Kidney (tissue), 14 donors: ENCODE measurements around the gene UHMK1. TPM values are rescaled to one million over a fixed set of nuclear protein-coding genes. Genes with fewer than 3 reads are reported as not detected.
"Not testable (repeated sequence)": the region's sequence is repeated elsewhere in the genome, so short reads cannot be mapped to it uniquely, and the experiment has no call there.

Experiments used
- DNase-seq, 5 donors: peaks; one replicate each; pipeline ENCODE4 v3.0.0-alpha.2; 2013 to 2020
- FAIRE-seq: peaks from 2 replicates; lab custom pipeline; 2012; peaks lifted over from hg19 to GRCh38; lab: Jason Lieb, UNC
- H3K27ac ChIP-seq, 2 donors: one replicate each; pipeline ENCODE4 v1.7.0; 2013; ENCODE audit warnings: low read depth in 2 of 2, low read length in 2 of 2, inconsistent platforms in 1 of 2
- H3K27me3 ChIP-seq: one replicate; pipeline ENCODE4 v1.7.1; 2013; ENCODE audit warnings: low read length, inconsistent platforms; ENCODE audit not compliant: control insufficient read depth, insufficient read depth
- H3K36me3 ChIP-seq, 3 donors: one replicate each; pipeline versions ENCODE4 v1.7.0 to v1.7.1; 2013; ENCODE audit warnings: low read length in 3 of 3, control low read depth in 1 of 3, inconsistent platforms in 1 of 3; ENCODE audit not compliant: insufficient read depth in 3 of 3, control insufficient read depth in 2 of 3
- H3K4me1 ChIP-seq, 3 donors: one replicate each; pipeline versions ENCODE4 v1.7.0 to v1.7.1; 2013; ENCODE audit warnings: low read length in 3 of 3, inconsistent platforms in 1 of 3, low read depth in 1 of 3; ENCODE audit not compliant: control insufficient read depth in 2 of 3, insufficient read depth in 2 of 3
- H3K4me3 ChIP-seq, 3 donors: one replicate each; pipeline versions ENCODE4 v1.7.0 to v1.8.1; 2013; ENCODE audit warnings: low read length in 3 of 3, control low read depth in 1 of 3, inconsistent platforms in 1 of 3
- H3K9ac ChIP-seq, 3 donors: one replicate each; pipeline versions ENCODE4 v1.7.0 to v1.7.1; 2013; ENCODE audit warnings: low read length in 3 of 3, control low read depth in 1 of 3, inconsistent platforms in 1 of 3
- H3K9me3 ChIP-seq, 3 donors: one replicate each; pipeline versions ENCODE4 v1.7.0 to v1.7.1; 2013; ENCODE audit warnings: low read length in 3 of 3, control low read depth in 1 of 3, inconsistent platforms in 1 of 3; ENCODE audit not compliant: control insufficient read depth in 2 of 3, insufficient read depth in 1 of 3
- intact Hi-C: fragments of 100-400 bp; cut with DNase I; formaldehyde crosslinking; loops from one replicate; pipeline ENCODE4 v1.11.1; 2022
- polyA plus RNA-seq: library from polyadenylated mRNA; stranded (reverse); fragments of 350-450 nt; fragmentation: Illumina TruSeq; extraction: RNeasy Lipid Tissue Mini Kit (QIAGEN cat#74804); gene quantifications from one replicate; pipeline ENCODE4 v1.2.3, GENCODE V29; 2014; ENCODE audit warnings: low read depth, low replicate concordance; ENCODE audit not compliant: insufficient read depth
- total RNA-seq: library from RNA; stranded (reverse); fragmentation: NEBNext Ultra II Directional; extraction: Animal tissue kit (Norgen Biotek cat#: 25700); gene quantifications from one replicate; pipeline ENCODE4 v1.2.1, GENCODE V29; 2021
- TF ChIP-seq, protein P1 (sequence below): IDR thresholded peaks from 3 replicates; pipeline ENCODE4 v1.5.1; 2012; ENCODE audit warnings: mild to moderate bottlenecking, moderate library complexity, borderline replicate concordance; ENCODE audit not compliant: insufficient read depth; ENCODE audit errors: extremely low read depth
- donor health status: control.
- donor health status: control.
- donor health status: control.
- donor health status: control.
- donor health status: control.
- donor health status: DM: yes; HTN: yes; CAD: no.
- donor health status: Normal renal cell carcinoma (clear cell type).

The UHMK1 gene
- total and polyA plus RNA-seq, 2 donors from 2014 or later = 15.7 to 49.4 TPM

DNA sequence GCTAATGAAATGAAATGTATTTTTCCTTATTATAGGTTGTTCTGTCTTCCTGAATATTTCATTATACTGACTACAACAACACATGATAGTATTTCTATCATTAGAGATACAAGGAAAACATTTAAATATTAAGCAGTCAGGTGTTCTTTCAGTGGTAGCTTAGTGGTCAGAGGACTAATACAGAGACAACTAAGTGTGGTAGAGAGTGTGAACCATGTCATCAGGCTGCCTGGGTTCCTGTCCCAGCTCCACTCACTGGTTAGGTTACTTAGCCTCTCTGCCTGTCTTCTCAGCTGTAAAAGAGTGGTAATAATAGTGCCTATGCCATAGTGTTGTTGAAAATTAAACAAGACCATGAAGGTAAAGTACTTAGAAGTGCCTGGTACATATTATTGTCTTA is 67.8 kb downstream of the UHMK1 start:
- Histone ChIP-seq H3K36me3 (peaks cover 0 to 5% (median 0%) of the 10 kb centered on the region in 3 donors), H3K4me3 (no peak overlapping the region), H3K9ac (no peak overlapping the region), H3K4me1 (peaks cover 0 to 6% (median 3%) of the 10 kb centered on the region in 3 donors), H3K9me3 (no peaks in the 10 kb centered on the region), H3K27ac (no peak overlapping the region), H3K27me3 (no peaks in the 10 kb centered on the region)
- FAIRE-seq (no peak), DNase-seq (no peak)
- intact Hi-C loops = no loop called here
- TF ChIP-seq, protein P1, sequence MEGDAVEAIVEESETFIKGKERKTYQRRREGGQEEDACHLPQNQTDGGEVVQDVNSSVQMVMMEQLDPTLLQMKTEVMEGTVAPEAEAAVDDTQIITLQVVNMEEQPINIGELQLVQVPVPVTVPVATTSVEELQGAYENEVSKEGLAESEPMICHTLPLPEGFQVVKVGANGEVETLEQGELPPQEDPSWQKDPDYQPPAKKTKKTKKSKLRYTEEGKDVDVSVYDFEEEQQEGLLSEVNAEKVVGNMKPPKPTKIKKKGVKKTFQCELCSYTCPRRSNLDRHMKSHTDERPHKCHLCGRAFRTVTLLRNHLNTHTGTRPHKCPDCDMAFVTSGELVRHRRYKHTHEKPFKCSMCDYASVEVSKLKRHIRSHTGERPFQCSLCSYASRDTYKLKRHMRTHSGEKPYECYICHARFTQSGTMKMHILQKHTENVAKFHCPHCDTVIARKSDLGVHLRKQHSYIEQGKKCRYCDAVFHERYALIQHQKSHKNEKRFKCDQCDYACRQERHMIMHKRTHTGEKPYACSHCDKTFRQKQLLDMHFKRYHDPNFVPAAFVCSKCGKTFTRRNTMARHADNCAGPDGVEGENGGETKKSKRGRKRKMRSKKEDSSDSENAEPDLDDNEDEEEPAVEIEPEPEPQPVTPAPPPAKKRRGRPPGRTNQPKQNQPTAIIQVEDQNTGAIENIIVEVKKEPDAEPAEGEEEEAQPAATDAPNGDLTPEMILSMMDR = no peak

DNA sequence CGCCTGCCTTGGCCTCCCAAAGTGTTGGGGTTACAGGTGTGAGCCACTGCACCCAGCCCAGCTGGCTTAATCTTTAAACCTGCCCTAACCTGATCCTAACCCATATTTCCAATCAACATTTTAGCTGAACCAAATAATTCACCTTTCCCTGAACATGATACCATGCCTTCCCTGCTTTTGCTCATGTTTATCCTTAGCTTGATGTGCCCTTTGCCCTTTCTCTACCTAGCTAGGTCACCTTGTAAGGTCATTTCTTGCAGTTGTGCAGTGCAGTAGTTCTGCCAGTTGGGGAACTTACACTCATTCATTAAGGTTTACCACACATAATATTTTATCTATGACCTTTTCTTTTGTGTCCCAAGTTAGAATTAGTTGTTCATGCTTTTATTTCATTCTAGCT is 69.3 kb downstream of the UHMK1 start:
- Histone ChIP-seq H3K4me3 (no peak overlapping the region), H3K27ac (no peak overlapping the region), H3K27me3 (no peaks in the 10 kb centered on the region), H3K9me3 (no peaks in the 10 kb centered on the region), H3K36me3 (peaks cover 0 to 5% (median 0%) of the 10 kb centered on the region in 3 donors), H3K4me1 (peaks cover 0 to 3% (median 2%) of the 10 kb centered on the region in 3 donors), H3K9ac (no peak overlapping the region)
- FAIRE-seq (no peak), DNase-seq (no peak)
- intact Hi-C loops = no loop called here
- TF ChIP-seq, protein P1 = no peak

DNA sequence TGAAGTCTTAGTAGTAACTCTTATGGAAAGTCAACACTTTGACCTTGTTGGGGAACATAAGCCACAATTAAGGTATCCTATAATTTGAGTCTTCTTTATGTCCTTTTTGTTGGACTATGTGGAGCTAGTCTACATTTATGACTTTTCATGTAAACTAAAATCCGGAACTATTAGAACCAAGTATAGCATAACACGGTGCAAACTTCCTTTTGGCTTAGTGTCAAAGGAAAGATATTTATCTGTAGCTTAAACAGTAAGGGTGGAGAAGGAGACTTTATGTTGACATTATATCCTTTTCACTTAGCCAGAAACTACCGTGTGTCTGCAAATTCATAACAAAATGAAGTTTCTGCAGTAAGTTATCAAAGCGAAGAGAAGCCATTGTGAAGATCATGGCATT is 71.2 kb downstream of the UHMK1 start:
- no peaks in the 10 kb centered on the region for H3K9me3 ChIP-seq
- peaks cover 0 to 5% (median 0%) of the 10 kb centered on the region in 3 donors for H3K36me3 ChIP-seq
- TF ChIP-seq, protein P1 = no peak
- H3K9ac ChIP-seq = no peak overlapping the region
- no peaks in the 10 kb centered on the region for H3K27me3 ChIP-seq
- H3K4me3 ChIP-seq = no peak overlapping the region
- DNase-seq (no peak), FAIRE-seq (no peak)
- intact Hi-C loops = no loop called here
- H3K27ac ChIP-seq = no peak overlapping the region
- peaks cover 0 to 5% (median 0%) of the 10 kb centered on the region in 3 donors for H3K4me1 ChIP-seq

DNA sequence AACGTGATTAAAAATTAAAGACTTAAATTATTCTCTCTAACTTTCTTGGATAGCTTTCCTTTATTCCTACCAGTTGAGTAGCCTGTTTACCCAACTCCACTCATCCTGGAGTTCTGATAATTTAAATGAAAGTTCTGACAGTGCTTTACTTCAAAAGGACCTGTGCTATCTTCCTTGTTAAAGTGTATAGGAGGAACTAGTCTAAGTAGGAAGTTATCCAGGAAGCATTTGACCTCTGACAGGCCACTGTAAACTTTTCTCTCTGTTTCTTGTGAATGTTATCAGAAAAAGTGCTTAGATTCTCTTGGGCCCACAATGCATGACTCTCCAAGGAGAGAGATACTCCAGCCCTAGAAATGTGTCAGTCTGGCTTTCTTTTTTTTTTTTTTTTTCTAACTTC is 73.1 kb downstream of the UHMK1 start:
- Histone ChIP-seq H3K9me3 (no peaks in the 10 kb centered on the region), H3K27ac (no peak overlapping the region), H3K9ac (no peak overlapping the region), H3K4me3 (no peak overlapping the region), H3K36me3 (peaks cover 0 to 5% (median 0%) of the 10 kb centered on the region in 3 donors), H3K4me1 (peaks cover 0 to 5% (median 0%) of the 10 kb centered on the region in 3 donors), H3K27me3 (no peaks in the 10 kb centered on the region)
- TF ChIP-seq, protein P1 = no peak
- intact Hi-C loops = no loop called here
- DNase-seq (no peak), FAIRE-seq (no peak)

DNA sequence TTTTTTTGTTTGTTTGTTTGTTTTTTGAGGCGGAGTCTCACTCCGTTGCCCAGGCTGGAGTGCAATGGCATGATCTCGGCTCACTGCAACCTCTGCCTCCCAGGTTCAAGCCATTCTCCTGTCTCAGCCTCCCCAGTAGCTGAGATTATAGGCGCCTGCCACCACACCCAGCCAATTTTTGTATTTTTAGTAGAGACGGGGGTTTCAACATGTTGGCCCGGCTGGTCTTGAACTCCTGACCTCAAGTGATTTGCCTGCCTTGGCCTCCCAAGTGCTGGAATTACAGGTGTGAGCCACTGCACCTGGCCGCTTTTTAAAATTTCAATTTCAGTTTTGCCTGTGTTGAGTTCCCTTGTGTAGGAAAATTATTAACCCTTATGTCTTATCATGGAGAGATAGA is 73.5 kb downstream of the UHMK1 start:
- H3K4me3 ChIP-seq, H3K9ac ChIP-seq, H3K9me3 ChIP-seq, H3K4me1 ChIP-seq, H3K36me3 ChIP-seq, DNase-seq, intact Hi-C loops, H3K27me3 ChIP-seq, H3K27ac ChIP-seq, FAIRE-seq: not testable (repeated sequence)
